Body of pancreas (tissue), 4 donors: Measurements from ENCODE around the gene OR2H2.

Experiments used
- POLR2A ChIP-seq, 3 donors: fragments of 450-650 bp; IDR thresholded peaks; one replicate each; pipeline ENCODE4 v1.6.1; 2016; ENCODE audit warnings: antibody characterized with exemption in 3 of 3, mild to moderate bottlenecking in 2 of 3
- TF ChIP-seq, protein P1 (sequence below), 7 experiments: fragments of 450-650 bp in 4 of 7; fragments of 200-600 bp in 3 of 7; sonication (generic) in 3 of 7; IDR thresholded peaks; one replicate each; pipeline ENCODE4 v1.5.1; 2016 to 2019; ENCODE audit warnings: antibody characterized with exemption in 7 of 7

DNA sequence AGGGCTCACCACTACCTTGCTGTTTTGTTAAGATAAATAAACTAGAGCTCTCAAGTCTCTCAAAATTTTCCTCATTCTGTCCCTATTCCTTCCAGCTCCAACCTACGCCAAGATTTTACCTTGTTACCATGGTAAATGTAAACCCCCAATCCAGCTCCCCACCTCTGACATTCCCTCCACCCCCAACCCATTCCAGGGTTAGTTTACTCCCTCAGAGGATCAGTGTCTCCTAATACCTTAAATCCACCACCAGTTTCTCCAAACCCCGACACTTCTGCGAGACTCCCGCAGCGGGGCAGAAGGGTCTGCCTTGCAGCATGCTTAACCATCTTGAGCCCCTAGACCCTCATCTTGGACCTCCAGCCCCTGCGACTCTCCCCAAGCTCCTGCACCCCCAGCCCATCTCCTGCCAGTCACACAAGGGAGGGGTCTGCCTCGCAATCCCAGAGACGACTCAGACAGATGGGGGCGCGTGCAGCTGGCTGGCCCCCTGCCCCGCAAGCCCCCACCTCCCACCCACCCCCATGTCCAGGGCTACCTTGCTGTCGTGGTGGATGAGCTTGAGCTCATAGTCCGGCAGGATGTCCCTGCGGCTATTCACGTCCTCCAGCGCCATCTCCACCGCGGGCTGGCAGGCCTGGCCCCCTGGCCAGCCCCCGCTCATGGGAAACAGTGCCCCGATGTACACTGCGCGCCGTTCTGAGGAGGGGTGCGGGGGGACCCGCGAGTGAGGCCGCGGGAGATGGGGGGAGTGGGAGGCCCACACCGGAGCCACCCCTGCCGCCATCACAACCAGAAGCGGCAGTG, 42.2 kb downstream of the OR2H2 start:
- TF ChIP-seq, protein P1, sequence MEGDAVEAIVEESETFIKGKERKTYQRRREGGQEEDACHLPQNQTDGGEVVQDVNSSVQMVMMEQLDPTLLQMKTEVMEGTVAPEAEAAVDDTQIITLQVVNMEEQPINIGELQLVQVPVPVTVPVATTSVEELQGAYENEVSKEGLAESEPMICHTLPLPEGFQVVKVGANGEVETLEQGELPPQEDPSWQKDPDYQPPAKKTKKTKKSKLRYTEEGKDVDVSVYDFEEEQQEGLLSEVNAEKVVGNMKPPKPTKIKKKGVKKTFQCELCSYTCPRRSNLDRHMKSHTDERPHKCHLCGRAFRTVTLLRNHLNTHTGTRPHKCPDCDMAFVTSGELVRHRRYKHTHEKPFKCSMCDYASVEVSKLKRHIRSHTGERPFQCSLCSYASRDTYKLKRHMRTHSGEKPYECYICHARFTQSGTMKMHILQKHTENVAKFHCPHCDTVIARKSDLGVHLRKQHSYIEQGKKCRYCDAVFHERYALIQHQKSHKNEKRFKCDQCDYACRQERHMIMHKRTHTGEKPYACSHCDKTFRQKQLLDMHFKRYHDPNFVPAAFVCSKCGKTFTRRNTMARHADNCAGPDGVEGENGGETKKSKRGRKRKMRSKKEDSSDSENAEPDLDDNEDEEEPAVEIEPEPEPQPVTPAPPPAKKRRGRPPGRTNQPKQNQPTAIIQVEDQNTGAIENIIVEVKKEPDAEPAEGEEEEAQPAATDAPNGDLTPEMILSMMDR (IDR thresholded peaks at IDR 0.05): no peak
- no peak for TF ChIP-seq POLR2A (IDR thresholded peaks at IDR 0.05)
